Measurements from ENCODE around the gene SIAH1.
"Not testable (repeated sequence)": the region's sequence is repeated elsewhere in the genome, so short reads cannot be mapped to it uniquely, and the experiment has no call there.

SIAH1 gene

DNA sequence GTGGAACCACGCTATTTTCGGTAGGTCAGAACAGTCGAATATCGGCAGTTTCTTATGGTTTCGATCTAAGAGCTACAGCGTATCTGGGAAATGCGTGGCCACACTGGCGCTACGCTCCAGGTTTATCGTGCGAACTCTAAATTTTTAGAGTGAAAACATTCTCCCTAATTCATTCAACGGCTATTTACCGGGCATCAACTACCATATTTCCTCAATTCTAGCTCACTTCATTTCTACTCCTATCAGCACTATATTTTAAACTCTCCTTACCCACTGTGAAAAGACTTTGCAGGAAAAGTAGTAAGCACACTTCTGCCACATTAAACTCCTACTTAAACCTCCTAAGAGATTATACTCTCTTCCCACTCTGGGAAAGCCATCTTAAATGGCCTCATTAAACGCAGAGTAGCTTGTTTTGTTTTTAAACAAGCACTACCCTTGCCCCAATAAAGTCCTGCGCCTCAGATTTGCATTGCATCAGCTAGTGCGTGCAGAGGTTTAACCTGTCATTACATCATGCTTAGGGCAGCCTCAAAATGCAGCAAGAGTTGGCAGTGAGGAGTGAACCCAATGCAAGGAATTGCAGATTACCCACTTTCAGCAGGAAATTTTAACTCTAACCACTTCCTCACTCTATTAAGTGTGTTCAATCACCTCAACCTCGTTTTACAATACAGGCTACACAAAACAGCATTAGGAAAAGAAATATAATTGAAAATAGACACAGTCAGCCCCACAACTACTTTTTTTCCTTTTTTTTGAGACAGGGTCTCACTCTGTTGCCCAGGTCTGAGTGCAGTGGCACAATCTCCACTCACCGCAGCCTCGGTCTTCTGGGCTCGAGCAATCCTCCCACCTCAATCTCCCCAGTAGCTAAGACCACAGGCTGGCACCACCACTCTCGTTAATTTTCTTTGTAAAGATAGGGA, 18.8 kb downstream of the SIAH1 start:
- DNase-seq = peak; percentile 54 to 75 (median 64)

DNA sequence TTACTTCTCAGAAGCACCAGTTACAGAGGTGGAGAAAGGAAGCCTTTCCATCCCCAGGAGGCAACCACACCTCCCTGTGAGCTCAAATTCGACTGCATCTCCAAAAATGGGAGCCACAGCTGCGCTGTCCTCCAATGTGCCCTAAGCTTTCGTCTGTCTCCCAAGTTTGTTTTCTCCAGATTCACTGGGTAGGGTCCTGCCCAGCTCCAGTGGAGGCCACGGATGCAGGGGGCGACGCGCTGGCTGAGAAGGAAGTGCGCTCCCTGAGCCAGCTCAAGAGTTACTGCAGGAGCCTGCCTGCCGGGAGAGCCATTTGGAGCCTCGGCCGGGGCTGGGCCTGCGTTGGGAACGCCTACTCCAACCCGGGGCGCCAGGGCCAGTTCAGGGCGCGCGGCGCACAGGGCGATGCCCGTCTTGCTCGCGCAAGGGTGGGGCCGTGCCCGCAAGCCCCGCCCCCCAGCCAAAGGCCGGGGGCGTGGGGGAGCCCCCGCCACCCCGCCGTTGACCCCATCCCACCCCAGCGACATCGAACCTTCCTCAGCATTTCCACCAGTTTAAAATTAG, 19.5 kb downstream of the SIAH1 start:
- DNase-seq = peak; percentile 92 to 97 (median 94)

DNA sequence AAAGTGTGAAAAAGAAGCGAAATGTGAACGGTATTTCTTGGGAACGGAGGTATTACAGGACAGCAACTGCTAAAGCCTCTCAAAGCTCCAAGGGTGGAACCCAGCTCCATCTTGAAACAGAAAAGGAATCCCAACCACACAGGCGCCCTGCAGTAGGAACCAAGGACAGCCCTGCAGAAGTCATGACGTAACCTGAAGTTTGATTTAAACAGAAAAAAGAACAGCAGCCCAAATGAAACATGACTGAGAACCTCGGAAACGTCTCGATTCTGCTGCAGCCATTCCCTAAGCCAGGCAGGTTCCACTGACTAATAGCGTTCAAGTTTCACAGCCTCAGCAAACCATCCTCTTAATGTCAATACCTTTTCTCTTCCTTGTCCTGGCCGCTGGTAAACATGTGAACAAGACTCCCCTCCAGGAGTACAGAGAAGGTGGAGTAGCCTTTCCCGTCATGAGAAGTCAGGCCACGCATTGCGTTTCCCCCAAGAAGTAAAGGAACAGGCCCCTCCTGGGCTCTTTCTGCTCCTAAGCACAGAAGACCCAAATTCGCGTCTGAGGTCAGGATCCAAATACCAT, 20.1 kb downstream of the SIAH1 start:
- DNase-seq = no peak

DNA sequence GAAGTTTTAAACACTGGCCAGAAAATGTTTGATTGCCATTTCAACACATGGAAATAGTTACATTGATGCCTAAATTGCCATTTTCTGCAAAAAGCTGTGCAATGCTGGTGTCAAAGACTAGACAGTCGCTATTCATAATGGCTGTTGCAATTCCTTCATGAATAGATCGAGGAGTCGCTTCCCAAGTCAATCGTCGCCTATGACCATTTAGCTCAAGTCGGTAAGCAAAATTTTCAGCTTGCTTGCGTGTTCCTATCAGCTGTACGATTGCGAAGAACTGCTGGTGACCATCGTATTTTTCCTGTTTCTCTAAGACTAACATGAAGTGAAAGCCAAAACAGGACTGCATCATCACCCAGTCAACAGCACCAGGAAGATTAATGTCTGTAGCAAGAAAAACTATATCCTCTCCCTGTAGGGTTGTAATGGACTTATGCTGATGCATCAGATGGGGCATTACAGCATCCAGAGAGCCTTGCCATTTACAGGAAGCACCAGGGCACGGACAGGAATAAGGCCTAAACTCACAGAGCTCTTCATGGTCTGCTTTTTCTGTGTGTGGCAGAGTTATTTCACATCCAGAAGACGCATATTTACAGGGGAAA, 23.6 kb downstream of the SIAH1 start:
- DNase-seq = peak; percentile 37 to 71 (median 53)

DNA sequence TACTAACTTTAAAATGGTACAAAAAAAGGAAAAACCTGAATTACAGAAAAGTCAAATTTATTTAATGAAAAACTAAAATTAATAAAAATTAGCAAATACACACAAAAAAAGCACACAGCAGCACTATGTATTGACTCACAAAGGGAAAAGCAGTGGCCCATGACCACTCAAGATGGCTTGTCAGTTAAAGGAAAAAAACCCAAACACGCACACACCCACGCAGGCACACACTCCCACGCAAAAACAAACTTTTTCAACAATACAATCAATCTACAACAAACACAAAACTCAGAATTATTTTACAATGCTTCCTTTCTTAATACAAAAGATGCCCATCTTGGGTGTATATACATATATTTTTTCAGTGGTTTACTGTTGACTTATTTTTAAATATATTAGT, 24.2 kb downstream of the SIAH1 start:
- DNase-seq = no peak

DNA sequence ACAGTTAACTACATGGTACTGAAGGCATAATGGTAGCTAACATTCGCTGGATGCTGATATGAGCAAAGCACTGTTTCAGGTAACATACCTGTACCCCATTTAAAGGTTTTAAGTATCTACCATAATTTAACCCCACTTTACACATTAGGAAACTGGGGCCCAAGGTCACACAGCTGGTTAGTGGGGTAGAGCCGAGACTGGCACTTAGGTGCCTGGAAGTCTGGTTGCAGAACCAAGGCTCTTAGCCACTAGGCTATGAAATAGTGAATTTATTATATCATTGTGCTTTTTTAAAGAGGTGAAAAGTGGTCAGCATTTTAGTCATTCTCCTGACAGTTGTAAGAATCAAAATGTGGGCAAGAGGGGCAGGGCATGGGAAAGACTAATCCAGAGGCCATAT, 25.2 kb downstream of the SIAH1 start:
- DNase-seq = no peak

DNA sequence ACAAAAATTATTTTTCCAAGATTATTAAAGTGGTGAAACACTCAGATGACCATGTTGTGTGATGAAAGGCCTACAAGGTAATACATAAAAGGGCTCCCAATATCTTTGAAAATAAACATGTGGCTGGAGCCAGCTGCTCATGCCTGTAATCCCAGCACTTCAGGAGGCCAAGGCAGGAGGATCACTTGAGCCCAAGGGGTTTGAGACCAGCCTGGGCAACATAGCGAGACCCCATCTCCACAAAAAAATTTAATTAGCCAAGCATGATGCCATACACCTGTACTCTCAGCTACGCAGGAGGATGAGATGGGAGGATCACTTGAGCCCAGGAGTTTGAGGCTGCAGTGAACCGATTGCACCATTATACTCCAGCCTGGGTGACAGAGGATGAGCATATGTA, 26.8 kb downstream of the SIAH1 start:
- no peak for DNase-seq

DNA sequence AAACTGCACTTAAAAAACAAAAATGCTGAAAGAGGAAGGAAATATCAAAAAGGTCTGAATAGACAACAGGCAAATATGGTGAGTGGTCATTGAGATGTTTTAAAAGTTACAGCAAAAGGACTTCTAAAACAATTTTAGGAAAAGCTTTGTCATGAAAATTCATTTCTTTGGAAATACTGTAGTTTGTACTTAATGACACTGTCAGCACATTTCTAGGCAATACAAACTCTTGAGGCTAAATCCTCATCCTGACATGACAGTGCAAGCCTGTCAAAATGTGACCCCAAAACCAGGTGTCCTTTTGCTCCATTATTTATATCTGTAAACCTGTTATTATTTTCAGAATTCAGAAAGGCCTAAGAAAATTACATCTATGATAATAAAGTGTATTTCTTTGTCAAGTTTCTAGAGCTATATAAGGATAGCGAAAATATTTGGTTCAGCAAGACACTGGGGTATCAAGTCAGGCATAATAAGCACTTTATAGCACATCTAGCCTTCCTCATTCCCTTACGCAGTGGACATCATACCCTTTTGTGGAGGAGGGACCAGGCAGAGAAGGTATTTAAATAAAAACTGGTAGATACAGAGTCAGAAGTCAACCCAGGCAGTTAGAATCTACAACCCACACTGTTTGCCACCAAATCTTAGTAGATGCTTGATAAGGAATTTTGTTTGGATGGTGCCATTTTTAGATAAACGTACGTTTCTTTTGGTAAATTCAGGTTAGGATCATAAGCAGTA, 28.4 kb downstream of the SIAH1 start:
- DNase-seq = peak in 2 of 4 experiments; percentile 26 to 50

DNA sequence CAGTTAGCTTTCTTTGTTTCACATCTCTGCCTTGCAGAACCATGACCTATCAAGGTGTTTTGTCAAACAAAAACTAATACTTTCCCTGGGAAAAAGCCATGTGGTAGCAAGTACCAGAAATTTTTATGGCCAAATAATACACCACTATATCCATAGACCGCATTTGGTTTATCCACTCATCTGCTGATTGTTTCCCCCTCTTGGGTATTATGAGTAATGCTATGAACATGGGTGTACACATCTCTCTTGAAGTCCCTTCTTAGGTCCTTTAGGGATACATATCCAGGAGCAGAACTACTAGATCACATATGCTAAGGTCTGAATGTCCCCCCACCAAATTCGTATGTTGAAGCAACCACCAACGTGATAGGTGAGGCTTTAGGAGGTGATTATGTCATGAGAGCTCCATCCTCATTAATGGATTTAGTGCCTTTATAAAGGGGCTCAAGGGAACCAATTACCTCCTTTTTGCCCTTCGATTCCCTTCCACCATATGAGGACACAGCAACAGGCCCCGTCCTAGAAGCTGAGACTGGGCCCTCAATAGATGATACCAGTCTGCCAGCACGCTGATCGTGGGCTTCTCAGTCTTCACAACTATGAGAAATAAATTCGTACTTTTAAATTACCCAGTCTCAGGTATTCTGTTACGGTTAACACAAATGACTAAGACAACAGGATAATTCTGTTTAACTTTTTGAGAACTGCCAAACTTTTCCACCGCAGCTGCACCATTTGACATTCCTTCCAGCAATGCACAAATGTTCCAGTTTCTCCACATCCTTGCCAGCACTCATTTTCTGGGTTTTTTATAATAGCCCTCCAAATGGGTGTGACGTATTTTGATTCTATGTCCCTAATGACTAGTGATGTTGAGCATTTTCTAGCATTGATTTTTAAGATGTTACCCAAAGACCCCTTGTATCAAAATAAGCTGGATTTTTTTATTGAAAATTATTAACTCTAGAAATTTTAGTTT, 30.0 kb downstream of the SIAH1 start:
- no peak for DNase-seq

DNA sequence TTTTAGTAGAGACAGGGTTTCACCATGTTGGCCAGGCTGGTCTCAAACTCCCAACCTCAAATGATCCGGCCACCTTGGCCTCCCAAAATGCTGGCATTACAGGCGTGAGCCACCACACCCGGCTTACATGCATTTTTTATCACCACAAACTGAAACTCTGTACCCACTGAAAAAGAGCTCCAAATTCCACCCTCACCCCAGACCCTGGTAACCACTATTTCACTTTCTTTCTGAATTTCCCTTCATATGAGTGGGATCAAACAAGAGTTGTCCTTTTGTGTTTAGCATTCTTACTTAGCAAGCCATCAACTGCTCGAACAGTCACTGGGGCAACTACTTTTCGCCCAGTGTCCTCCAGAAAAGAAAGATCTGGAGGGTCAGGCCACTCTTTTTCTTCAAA, 30.8 kb downstream of the SIAH1 start:
- DNase-seq = not testable (repeated sequence)

DNA sequence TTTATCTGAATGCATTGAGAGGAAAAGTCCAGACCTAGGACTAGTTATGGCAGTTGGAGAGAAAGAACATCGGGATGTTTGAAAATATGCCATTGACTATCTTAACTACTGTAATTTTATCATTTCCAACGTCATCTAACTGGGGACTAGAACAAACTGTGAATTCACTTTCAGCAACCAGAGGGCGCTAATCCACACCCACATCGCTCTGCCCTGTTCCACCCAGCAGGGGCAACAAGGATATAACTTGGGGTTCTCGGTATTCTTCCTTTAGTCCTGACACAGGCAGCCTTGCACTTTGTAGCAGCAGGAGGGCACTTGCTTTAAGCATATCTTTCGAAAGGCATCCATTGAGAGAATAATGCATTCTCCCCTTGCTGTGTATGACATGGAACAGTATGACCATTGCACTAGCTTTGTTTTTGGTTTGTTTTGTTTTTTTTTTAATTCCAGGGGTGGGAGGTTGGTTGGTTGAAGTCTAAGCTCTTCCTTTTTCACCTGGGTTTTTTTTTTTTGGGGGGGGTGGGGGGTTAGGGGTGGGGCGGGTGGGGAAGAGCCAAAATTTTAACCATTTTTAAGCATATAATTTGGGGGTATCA, 31.5 kb downstream of the SIAH1 start:
- DNase-seq = peak; percentile 85 to 89 (median 86)

DNA sequence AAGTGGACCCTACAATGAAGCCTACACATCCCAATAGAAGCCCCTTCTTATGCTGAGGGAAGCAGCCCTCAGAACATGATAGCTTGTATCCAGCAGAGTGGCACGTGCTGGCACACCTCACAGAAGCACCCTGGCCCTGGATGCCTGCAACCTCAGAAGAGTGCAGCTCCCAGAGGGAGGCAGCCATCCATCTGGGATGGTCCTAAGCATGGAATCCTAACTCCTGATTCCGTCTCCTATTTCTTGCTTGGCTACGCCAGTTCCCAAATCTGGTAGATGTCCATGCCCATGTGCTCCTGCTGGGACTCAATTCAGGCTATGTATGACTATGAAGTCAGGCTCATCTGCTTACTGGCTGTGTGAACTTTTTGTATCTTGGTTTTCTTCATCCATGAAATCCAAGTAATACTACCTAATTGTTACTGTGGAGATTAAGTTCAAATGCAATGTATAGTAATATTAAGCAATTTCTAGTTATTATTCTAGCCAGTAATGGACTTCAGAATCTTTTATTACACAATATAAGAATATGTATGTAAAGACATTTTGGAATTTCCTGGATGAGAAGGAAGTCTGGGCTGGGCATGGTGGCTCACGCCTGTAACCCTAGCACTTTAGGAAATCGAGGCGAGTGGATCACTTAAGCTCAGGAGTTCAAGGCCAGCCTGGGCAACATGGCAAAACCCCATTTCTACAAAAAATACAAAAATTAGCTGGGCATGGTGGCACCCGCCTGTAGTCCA, 32.4 kb downstream of the SIAH1 start:
- DNase-seq = no peak

DNA sequence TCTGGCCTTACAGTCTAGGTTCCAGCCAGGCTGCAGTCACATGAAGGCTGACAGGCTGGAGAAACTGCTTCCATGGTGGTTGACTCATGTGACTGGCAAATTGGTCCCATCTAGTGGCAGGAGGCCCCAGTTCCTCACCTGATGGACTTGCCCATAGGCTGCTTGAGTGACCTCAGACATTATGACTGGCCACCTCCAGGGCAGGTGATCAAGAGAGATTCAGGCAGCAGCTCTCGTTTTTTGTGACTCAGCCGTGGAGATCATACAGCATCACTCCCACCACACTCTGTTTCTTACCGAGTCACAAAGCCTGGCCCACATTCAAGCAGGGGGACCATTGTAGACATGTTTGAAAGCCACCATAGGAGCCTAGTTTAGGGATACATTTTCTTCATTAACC, 34.5 kb downstream of the SIAH1 start:
- no peak for DNase-seq

DNA sequence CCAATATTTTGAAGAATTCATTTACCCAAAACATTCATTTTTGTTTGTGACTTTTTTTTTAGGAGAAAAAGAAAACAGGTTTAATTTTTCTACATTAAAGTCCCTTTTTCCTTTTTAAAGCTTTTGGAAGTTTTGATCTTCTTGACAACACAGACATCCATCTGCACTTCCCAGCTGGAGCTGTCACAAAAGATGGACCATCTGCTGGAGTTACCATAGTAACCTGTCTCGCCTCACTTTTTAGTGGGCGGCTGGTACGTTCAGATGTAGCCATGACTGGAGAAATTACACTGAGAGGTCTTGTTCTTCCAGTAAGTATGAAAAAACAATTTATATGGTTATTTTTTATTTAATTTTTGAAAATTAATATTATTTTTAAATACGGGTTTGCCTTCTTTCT, 37.2 kb downstream of the SIAH1 start:
- DNase-seq = no peak

DNA sequence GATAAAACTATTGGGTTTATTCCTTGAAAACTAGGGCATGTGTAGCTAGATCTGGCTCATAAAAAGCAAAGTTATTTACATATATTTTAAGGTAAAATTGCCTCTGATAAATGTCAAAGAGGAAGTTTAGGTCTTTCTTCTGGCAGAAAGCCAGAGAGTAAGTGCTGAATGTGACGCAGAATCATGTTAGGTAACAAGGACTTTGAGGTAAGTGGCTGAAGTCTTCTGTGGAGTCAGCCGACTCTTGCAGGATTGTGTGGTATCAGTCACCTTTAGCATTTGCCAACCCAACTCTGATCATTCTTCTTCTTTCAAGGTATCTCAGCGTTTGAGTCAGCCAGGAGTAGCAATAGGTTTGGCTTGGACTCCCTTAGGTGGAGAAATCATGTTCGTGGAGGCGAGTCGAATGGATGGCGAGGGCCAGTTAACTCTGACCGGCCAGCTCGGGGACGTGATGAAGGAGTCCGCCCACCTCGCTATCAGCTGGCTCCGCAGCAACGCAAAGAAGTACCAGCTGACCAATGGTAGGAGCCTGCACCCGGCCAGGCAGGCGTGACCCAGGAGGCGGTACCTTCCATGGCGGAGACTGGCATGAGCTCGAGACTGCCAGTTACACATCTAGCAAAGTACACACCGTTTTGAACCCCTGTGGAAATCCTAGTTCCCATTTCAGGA, 37.9 kb downstream of the SIAH1 start:
- peak; percentile 30 to 66 (median 48) for DNase-seq

DNA sequence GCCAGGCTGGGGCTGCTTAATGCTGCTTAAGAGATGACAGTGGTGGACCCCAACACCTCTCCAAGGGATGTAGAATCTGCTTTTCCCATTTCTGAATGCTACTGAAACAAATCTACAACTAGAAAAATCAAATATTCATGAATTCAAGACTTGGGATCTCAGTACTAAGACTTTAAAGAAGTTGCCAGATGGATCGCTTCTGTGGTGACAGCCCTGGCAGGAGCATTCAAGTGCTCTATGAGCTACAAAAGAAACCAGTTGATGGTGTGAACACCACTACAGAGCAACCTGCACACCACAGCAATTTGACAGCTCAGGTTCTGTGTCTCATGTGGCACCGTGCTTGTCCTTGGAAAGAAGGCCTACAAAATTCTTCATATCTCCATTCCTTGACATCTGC, 42.6 kb downstream of the SIAH1 start:
- no peak for DNase-seq

DNA sequence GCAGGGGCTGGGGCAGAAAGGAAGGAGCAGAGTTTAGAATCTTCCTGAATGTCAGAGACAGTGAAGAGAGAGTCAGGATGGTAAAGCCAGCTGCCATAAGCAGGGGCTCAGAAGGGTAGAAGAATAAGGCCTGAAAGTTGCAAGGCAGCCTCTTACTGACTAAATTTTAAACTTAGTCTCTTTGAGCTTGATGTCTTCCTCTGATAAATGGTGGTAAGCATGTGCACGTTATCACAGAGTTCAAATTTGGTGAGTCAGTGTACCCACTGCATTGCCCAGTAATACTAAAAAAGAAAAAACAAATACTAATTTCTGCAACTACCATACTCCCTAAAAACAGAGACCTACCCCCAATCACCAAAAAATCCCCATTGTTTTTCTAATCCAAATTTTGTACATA, 45.2 kb downstream of the SIAH1 start:
- no peak for DNase-seq

DNA sequence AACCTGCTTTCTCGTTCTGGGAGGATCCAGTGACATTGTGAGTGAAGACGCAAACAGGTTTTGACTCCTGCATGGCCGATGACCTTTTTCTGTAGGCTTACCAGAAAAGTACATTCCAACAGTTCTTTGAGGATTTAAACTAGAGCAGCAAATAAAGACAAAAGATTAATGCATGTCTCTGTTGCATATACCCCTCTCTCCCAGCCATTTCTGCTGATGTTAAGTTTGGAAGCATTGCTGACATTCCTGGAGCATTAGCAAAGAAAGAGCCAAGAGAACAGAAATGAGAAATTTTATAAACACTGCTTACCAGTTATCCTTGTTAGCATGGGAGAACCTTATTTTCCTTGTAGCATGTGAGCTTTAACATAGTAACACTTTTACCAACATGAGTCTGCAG, 49.3 kb downstream of the SIAH1 start:
- no peak for DNase-seq

DNA sequence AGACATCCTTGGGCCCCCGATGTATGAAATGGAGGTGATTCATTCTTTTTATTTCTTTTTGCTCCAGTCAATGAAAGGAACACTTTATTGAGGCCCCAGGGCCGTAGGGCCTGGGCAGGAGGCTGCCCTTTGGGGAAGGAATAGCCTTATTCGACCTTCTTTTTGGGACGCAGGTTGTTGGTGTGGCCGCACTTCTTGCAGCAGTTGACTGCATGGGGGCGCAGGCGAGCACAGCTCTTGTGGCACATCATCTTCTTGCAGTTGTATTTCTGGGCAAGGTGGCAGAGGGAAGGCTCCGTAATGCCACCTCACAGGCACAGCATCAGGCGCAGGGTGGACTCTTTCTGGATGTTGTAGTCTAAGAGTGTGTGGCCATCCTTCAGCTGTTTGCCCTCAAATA, 50.9 kb downstream of the SIAH1 start:
- no peak for DNase-seq

DNA sequence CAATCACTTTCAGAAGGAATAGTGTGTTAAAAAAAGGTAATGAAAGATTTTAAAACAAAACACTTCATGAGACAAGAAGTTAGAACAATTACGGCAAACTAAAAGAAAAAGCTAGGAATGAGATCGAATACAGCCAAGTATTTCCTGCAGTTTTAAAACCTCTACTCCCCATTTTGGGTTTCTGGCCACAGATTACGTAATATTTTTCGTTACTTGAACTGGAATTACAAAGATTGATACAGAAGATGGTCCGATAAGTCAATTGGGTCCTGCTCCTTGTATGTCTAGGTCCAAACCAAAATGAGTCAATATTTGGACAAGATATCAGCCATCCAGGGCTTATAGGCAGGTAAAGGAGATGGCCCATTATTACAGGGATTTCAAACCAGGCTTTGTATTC, 52.2 kb downstream of the SIAH1 start:
- no peak for DNase-seq

Data from suppressor macrophage (primary cell).